ENCODE data around the gene HPDL.

Gene HPDL

GRCh38 chr1:45325851-45326506, 716 bp upstream of the HPDL start:
- peaks cover 13% of the 10 kb centered on the region for H3K4me1 ChIP-seq (ENCODE audit: control insufficient read depth, low read depth, low read length)
- no peaks in the 10 kb centered on the region for H3K36me3 ChIP-seq (ENCODE audit: control insufficient read depth, insufficient read depth, low read length)
- H3K27ac ChIP-seq (ENCODE audit: low read depth, low read length) = no peak overlapping the region
- H4K5ac ChIP-seq (ENCODE audit: low read length) = no peak overlapping the region
- H2BK15ac ChIP-seq (replicated peaks; ENCODE audit: low read depth) = no peak overlapping the region
- no peak for DNase-seq
- H3K56ac ChIP-seq (ENCODE audit: low read length) = peak overlapping the region; percentile 84
- peak overlapping the region; percentile 72 for H3K9ac ChIP-seq (ENCODE audit: low read length)
- H3K4me3 ChIP-seq (ENCODE audit: low read length) = no peak overlapping the region
- H3K4me2 ChIP-seq (ENCODE audit: low read length) = no peak overlapping the region
- H3K79me2 ChIP-seq (ENCODE audit: control insufficient read depth, insufficient read depth, low read length) = peaks cover 17% of the 10 kb centered on the region
- no CpG with 5 or more reads among the region's 6 CpGs for WGBS (ENCODE audit: extremely low coverage, insufficient coverage, low lambda C conversion rate)
- peak overlapping the region; percentile 97 for H2AK5ac ChIP-seq (ENCODE audit: low read length)
- H3K23ac ChIP-seq (ENCODE audit: low read length) = no peak overlapping the region
- no peak overlapping the region for H4K8ac ChIP-seq (ENCODE audit: low read depth, low read length)
- H2BK5ac ChIP-seq (ENCODE audit: low read length) = peak overlapping the region; percentile 0
- H3K79me1 ChIP-seq (ENCODE audit: low read length) = peaks cover 4% of the 10 kb centered on the region
- peak overlapping the region; percentile 79 for H3K18ac ChIP-seq (ENCODE audit: low read length)
- H3K27me3 ChIP-seq (ENCODE audit: insufficient read depth, low read length, poor library complexity) = no peaks in the 10 kb centered on the region
- H3K4ac ChIP-seq (ENCODE audit: low read depth, low read length) = no peak overlapping the region
- no peak overlapping the region for H2BK120ac ChIP-seq (ENCODE audit: low read depth, low read length)

GRCh38 chr1:45327644-45328515, 1.2 kb downstream of the HPDL start:
- Histone ChIP-seq H3K27me3 (ENCODE audit: insufficient read depth, low read length, poor library complexity) (no peaks in the 10 kb centered on the region), H4K8ac (ENCODE audit: low read depth, low read length) (no peak overlapping the region), H3K4ac (ENCODE audit: low read depth, low read length) (peak overlapping the region; percentile 29), H3K4me1 (ENCODE audit: control insufficient read depth, low read depth, low read length) (peaks cover 11% of the 10 kb centered on the region), H3K4me3 (ENCODE audit: low read length) (peak overlapping the region; percentile 84), H3K56ac (ENCODE audit: low read length) (peak overlapping the region; percentile 98), H4K5ac (ENCODE audit: low read length) (no peak overlapping the region), H3K23ac (ENCODE audit: low read length) (peak overlapping the region; percentile 100), H3K18ac (ENCODE audit: low read length) (peak overlapping the region; percentile 77), H3K36me3 (ENCODE audit: control insufficient read depth, insufficient read depth, low read length) (no peaks in the 10 kb centered on the region), H2BK5ac (ENCODE audit: low read length) (peak overlapping the region; percentile 72), H3K79me2 (ENCODE audit: control insufficient read depth, insufficient read depth, low read length) (peaks cover 17% of the 10 kb centered on the region), H3K9ac (ENCODE audit: low read length) (peak overlapping the region; percentile 92), H3K4me2 (ENCODE audit: low read length) (peak overlapping the region; percentile 65), H3K27ac (ENCODE audit: low read depth, low read length) (peak overlapping the region; percentile 72), H2AK5ac (ENCODE audit: low read length) (peak overlapping the region; percentile 64), H2BK120ac (ENCODE audit: low read depth, low read length) (no peak overlapping the region), H3K79me1 (ENCODE audit: low read length) (peaks cover 4% of the 10 kb centered on the region), H2BK15ac (replicated peaks; ENCODE audit: low read depth) (no peak overlapping the region)
- DNase-seq = peak; percentile 70
- WGBS (ENCODE audit: extremely low coverage, insufficient coverage, low lambda C conversion rate) = no CpG with 5 or more reads among the region's 19 CpGs

- H3K23ac ChIP-seq (ENCODE audit: low read length) = no peak overlapping the region
- no peak overlapping the region for H4K8ac ChIP-seq (ENCODE audit: low read depth, low read length)
- H3K4me2 ChIP-seq (ENCODE audit: low read length) = peak overlapping the region; percentile 52
- peaks cover 17% of the 10 kb centered on the region for H3K79me2 ChIP-seq (ENCODE audit: control insufficient read depth, insufficient read depth, low read length)
- peak; percentile 67 for DNase-seq
- peaks cover 11% of the 10 kb centered on the region for H3K4me1 ChIP-seq (ENCODE audit: control insufficient read depth, low read depth, low read length)
- no peaks in the 10 kb centered on the region for H3K27me3 ChIP-seq (ENCODE audit: insufficient read depth, low read length, poor library complexity)
- peaks cover 4% of the 10 kb centered on the region for H3K79me1 ChIP-seq (ENCODE audit: low read length)
- H2BK15ac ChIP-seq (replicated peaks; ENCODE audit: low read depth) = no peak overlapping the region
- H2BK5ac ChIP-seq (ENCODE audit: low read length) = peak overlapping the region; percentile 2
- H3K27ac ChIP-seq (ENCODE audit: low read depth, low read length) = peak overlapping the region; percentile 89
- H2BK120ac ChIP-seq (ENCODE audit: low read depth, low read length) = no peak overlapping the region
- peak overlapping the region; percentile 57 for H3K4ac ChIP-seq (ENCODE audit: low read depth, low read length)
- H3K4me3 ChIP-seq (ENCODE audit: low read length) = peak overlapping the region; percentile 8
- H3K36me3 ChIP-seq (ENCODE audit: control insufficient read depth, insufficient read depth, low read length) = no peaks in the 10 kb centered on the region
- peak overlapping the region; percentile 83 for H2AK5ac ChIP-seq (ENCODE audit: low read length)
- H3K56ac ChIP-seq (ENCODE audit: low read length) = peak overlapping the region; percentile 71
- H3K9ac ChIP-seq (ENCODE audit: low read length) = peak overlapping the region; percentile 92
- peak overlapping the region; percentile 63 for H3K18ac ChIP-seq (ENCODE audit: low read length)
- no peak overlapping the region for H4K5ac ChIP-seq (ENCODE audit: low read length)
- no CpG with 5 or more reads among the region's 5 CpGs for WGBS (ENCODE audit: extremely low coverage, insufficient coverage, low lambda C conversion rate)
These were observed 2.0 kb downstream of the HPDL start for GRCh38 chr1:45328680-45329079.

GRCh38 chr1:45329445-45329844, 2.8 kb downstream of the HPDL start:
- H3K23ac ChIP-seq (ENCODE audit: low read length) = no peak overlapping the region
- H3K79me1 ChIP-seq (ENCODE audit: low read length) = peaks cover 4% of the 10 kb centered on the region
- peaks cover 17% of the 10 kb centered on the region for H3K79me2 ChIP-seq (ENCODE audit: control insufficient read depth, insufficient read depth, low read length)
- H3K9ac ChIP-seq (ENCODE audit: low read length) = peak overlapping the region; percentile 92
- H4K8ac ChIP-seq (ENCODE audit: low read depth, low read length) = no peak overlapping the region
- H3K4me1 ChIP-seq (ENCODE audit: control insufficient read depth, low read depth, low read length) = peaks cover 11% of the 10 kb centered on the region
- H3K4ac ChIP-seq (ENCODE audit: low read depth, low read length) = no peak overlapping the region
- no peaks in the 10 kb centered on the region for H3K27me3 ChIP-seq (ENCODE audit: insufficient read depth, low read length, poor library complexity)
- no peak overlapping the region for H3K4me3 ChIP-seq (ENCODE audit: low read length)
- H2BK15ac ChIP-seq (replicated peaks; ENCODE audit: low read depth) = no peak overlapping the region
- peak overlapping the region; percentile 13 for H2BK120ac ChIP-seq (ENCODE audit: low read depth, low read length)
- H3K4me2 ChIP-seq (ENCODE audit: low read length) = peak overlapping the region; percentile 52
- H4K5ac ChIP-seq (ENCODE audit: low read length) = no peak overlapping the region
- peak overlapping the region; percentile 63 for H3K18ac ChIP-seq (ENCODE audit: low read length)
- peak; percentile 98 for DNase-seq
- WGBS (ENCODE audit: extremely low coverage, insufficient coverage, low lambda C conversion rate) = no CpG with 5 or more reads among the region's 4 CpGs
- H3K36me3 ChIP-seq (ENCODE audit: control insufficient read depth, insufficient read depth, low read length) = no peaks in the 10 kb centered on the region
- H2BK5ac ChIP-seq (ENCODE audit: low read length) = peak overlapping the region; percentile 76
- H3K27ac ChIP-seq (ENCODE audit: low read depth, low read length) = peak overlapping the region; percentile 89
- peak overlapping the region; percentile 71 for H3K56ac ChIP-seq (ENCODE audit: low read length)
- H2AK5ac ChIP-seq (ENCODE audit: low read length) = peak overlapping the region; percentile 74

- Histone ChIP-seq H2BK120ac (ENCODE audit: low read depth, low read length) (no peak overlapping the region), H3K4ac (ENCODE audit: low read depth, low read length) (no peak overlapping the region), H3K18ac (ENCODE audit: low read length) (no peak overlapping the region), H2AK5ac (ENCODE audit: low read length) (no peak overlapping the region), H3K79me1 (ENCODE audit: low read length) (peaks cover 4% of the 10 kb centered on the region), H3K36me3 (ENCODE audit: control insufficient read depth, insufficient read depth, low read length) (no peaks in the 10 kb centered on the region), H2BK15ac (replicated peaks; ENCODE audit: low read depth) (no peak overlapping the region), H3K4me1 (ENCODE audit: control insufficient read depth, low read depth, low read length) (peaks cover 10% of the 10 kb centered on the region), H3K4me2 (ENCODE audit: low read length) (no peak overlapping the region), H3K9ac (ENCODE audit: low read length) (no peak overlapping the region), H3K27me3 (ENCODE audit: insufficient read depth, low read length, poor library complexity) (no peaks in the 10 kb centered on the region), H2BK5ac (ENCODE audit: low read length) (no peak overlapping the region), H3K23ac (ENCODE audit: low read length) (no peak overlapping the region), H3K27ac (ENCODE audit: low read depth, low read length) (no peak overlapping the region), H4K8ac (ENCODE audit: low read depth, low read length) (no peak overlapping the region), H4K5ac (ENCODE audit: low read length) (no peak overlapping the region), H3K4me3 (ENCODE audit: low read length) (no peak overlapping the region), H3K56ac (ENCODE audit: low read length) (no peak overlapping the region), H3K79me2 (ENCODE audit: control insufficient read depth, insufficient read depth, low read length) (peaks cover 17% of the 10 kb centered on the region)
- WGBS (ENCODE audit: extremely low coverage, insufficient coverage, low lambda C conversion rate) = no CpG with 5 or more reads among the region's 18 CpGs
- no peak for DNase-seq
These were observed 5.0 kb downstream of the HPDL start for GRCh38 chr1:45331436-45332345.
